ENCODE results near the gene CGB7.

DNA sequence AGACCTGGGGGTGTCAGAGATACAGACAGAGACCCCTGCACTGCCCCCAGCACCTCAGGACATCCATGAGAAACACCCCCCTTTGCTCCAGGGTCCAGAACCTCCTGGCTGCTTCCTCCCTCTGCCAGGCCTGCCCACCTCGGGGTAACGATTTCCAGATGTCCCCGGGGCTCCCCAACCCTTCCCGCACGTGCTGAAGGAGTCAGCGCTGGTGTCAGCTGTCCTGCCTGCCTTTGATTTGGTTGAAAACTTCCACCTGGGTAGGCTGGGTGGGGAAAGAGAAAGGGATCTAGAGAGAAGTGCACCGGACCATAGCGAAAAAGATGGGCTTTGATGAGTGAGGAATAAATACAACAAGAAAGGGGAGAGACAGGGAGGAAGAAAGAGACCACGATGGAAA, 1.5 kb upstream of the CGB7 start:
- TF ChIP-seq EZH2 (IDR thresholded peaks at IDR 0.05) (no peak), POLR2AphosphoS5 (IDR thresholded peaks at IDR 0.05; ENCODE audit: borderline replicate concordance, low read depth, low read length) (no peak)

All from SK-N-MC (cell line).